Measurements from ENCODE around the gene WIZ. TPM values are rescaled to one million over a fixed set of nuclear protein-coding genes. Genes with fewer than 3 reads are reported as not detected.

The WIZ gene, protein sequence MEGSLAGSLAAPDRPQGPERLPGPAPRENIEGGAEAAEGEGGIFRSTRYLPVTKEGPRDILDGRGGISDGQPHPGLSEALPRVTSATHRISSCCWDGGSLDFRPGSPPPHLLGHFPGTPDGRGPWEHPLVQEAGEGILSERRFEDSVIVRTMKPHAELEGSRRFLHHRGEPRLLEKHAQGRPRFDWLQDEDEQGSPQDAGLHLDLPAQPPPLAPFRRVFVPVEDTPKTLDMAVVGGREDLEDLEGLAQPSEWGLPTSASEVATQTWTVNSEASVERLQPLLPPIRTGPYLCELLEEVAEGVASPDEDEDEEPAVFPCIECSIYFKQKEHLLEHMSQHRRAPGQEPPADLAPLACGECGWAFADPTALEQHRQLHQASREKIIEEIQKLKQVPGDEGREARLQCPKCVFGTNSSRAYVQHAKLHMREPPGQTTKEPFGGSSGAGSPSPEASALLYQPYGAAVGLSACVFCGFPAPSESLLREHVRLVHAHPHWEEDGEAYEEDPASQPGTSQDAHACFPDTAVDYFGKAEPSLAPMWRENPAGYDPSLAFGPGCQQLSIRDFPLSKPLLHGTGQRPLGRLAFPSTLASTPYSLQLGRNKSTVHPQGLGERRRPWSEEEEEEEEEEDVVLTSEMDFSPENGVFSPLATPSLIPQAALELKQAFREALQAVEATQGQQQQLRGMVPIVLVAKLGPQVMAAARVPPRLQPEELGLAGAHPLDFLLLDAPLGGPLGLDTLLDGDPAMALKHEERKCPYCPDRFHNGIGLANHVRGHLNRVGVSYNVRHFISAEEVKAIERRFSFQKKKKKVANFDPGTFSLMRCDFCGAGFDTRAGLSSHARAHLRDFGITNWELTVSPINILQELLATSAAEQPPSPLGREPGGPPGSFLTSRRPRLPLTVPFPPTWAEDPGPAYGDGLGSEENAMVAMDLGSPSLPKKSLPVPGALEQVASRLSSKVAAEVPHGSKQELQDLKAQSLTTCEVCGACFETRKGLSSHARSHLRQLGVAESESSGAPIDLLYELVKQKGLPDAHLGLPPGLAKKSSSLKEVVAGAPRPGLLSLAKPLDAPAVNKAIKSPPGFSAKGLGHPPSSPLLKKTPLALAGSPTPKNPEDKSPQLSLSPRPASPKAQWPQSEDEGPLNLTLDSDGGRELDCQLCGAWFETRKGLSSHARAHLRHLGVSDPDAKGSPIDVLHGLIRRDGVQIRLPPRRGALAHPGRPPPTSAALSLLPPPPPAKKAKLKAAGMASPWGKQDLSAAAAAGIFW (N-terminal part only)
- 5.1 to 10.6 TPM (median 7.5 TPM) in 3 replicates for polyA plus RNA-seq
- polyA plus RNA-seq (2011; ENCODE audit: low read depth): 3.6 TPM
- 7.4 and 17.0 TPM in 2 replicates for polyA plus RNA-seq (2011; cell fraction: cytosol; rRNA removed)
- polyA plus RNA-seq (2011; cell fraction: nucleus; rRNA removed): 16.5 and 25.6 TPM in 2 replicates
- polyA plus RNA-seq (2012; ENCODE audit: low replicate concordance): 10.4 and 22.6 TPM in 2 replicates
- polyA minus RNA-seq: 3.4 to 12.8 TPM (median 5.0 TPM) in 3 replicates
- 18.0 TPM for polyA minus RNA-seq (2011; cell fraction: cytosol; rRNA and poly(A)+ RNA removed)
- 12.1 TPM in 2 replicates for polyA minus RNA-seq (2011; cell fraction: nucleus; rRNA and poly(A)+ RNA removed)

DNA sequence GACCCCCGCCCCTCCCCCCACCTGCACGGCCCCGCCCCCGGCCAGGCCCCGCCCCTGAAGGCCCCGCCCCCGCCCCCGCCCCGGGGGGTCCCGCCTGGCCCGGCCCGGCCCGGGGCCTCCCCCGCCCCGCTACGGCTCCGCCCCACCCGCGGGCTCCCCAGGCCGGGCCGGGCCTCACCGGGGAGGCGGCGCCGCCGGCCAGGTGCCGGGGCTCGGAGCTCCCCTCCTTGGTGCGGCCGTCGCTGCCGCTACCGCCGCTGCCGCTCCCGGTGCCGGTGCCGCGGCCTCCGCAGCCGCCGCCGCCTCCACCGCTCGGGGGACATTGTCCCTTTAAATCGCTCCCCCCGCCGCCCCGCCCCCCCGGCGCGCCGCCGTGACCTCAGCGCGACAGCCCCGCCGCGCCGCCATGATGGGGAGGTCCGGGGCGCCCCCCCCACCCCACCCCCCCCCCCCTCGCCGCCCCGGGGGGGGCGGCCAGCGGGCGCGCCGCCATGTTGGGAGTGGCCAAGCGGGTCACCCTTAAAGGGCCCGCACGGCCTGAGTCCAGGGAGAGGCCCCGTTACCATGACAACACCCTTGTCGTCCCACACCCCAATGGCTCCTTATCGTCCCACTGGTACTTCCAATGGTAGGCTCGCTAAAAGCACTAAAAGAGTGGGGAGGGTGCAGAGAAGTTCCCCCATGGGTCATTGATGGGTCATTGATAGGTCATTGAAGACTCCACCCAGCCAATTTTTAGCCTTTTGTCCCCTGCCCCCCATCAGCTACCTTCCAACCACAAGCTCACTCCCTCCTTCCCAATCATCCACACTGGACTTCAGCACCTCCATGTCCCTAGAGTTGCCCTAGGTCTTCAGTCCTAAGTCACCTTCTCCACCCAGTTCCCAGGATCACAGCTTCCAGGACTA lies at the start of gene WIZ:
Gene WIZ, minus strand, starts transcription at position 337 of the 908 bp plus-strand sequence. CDS start 1,649 bp downstream, outside the sequence.
- H3K4me3 ChIP-seq (ENCODE audit: control insufficient read depth in 2 of 3, extremely low read depth in 1 of 3, insufficient read depth in 2 of 3, low read depth in 1 of 3, low read length in 3 of 3): peak within 1 kb of the TSS; percentile 54 to 56 (median 55)
- peak within 1 kb of the TSS; percentile 33 for H3K9ac ChIP-seq (ENCODE audit: control insufficient read depth, extremely low read depth, insufficient read depth, low read length)
- no peaks in the 10 kb centered on the region for H3K79me2 ChIP-seq (ENCODE audit: control insufficient read depth, insufficient read depth, low read length)
- dilution Hi-C loops (cut with MboI; ENCODE audit: extremely low pct_ligation_motif_present, low sequenced_read_pairs): no loop called here
- H2AFZ ChIP-seq (ENCODE audit: control insufficient read depth, low read length): peak within 1 kb of the TSS; percentile 81
- no peaks in the 10 kb centered on the region for H3K9me1 ChIP-seq (ENCODE audit: control insufficient read depth, extremely low read depth, insufficient read depth, low read length)
- peak within 1 kb of the TSS; percentile 73 for H3K4me2 ChIP-seq (ENCODE audit: control insufficient read depth, extremely low read depth, insufficient read depth, low read depth, low read length)
- H3K36me3 ChIP-seq (ENCODE audit: control insufficient read depth in 2 of 2, extremely low read depth in 1 of 2, insufficient read depth in 2 of 2, low read length in 2 of 2): no peaks in the 10 kb centered on the region
- FAIRE-seq (peak; percentile 78), DNase-seq (ENCODE audit: low read depth, low spot score) (no peak)
- H4K20me1 ChIP-seq (ENCODE audit: control insufficient read depth, extremely low read depth, insufficient read depth, low read length): no peaks in the 10 kb centered on the region
- peaks cover 3% of the 10 kb centered on the region for H3K4me1 ChIP-seq (ENCODE audit: control insufficient read depth, extremely low read depth, insufficient read depth, low read length)
- H3K27me3 ChIP-seq (ENCODE audit: control insufficient read depth, extremely low read depth, insufficient read depth, low read length): peaks cover 25% of the 10 kb centered on the region
- H3K27ac ChIP-seq (ENCODE audit: control insufficient read depth, insufficient read depth, low read length): no peak within 1 kb of the TSS
- no peak for TF ChIP-seq EZH2 (IDR thresholded peaks at IDR 0.05; ENCODE audit: low read length)
- TF ChIP-seq, protein P1, sequence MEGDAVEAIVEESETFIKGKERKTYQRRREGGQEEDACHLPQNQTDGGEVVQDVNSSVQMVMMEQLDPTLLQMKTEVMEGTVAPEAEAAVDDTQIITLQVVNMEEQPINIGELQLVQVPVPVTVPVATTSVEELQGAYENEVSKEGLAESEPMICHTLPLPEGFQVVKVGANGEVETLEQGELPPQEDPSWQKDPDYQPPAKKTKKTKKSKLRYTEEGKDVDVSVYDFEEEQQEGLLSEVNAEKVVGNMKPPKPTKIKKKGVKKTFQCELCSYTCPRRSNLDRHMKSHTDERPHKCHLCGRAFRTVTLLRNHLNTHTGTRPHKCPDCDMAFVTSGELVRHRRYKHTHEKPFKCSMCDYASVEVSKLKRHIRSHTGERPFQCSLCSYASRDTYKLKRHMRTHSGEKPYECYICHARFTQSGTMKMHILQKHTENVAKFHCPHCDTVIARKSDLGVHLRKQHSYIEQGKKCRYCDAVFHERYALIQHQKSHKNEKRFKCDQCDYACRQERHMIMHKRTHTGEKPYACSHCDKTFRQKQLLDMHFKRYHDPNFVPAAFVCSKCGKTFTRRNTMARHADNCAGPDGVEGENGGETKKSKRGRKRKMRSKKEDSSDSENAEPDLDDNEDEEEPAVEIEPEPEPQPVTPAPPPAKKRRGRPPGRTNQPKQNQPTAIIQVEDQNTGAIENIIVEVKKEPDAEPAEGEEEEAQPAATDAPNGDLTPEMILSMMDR (optimal IDR thresholded peaks at IDR 0.05 in 1 of 3, IDR thresholded peaks at IDR 0.05 in 1 of 3, conservative IDR thresholded peaks at IDR 0.05 in 1 of 3; ENCODE audit: extremely low read depth in 1 of 3, insufficient read depth in 2 of 3, low read length in 3 of 3): no peak
- H3K9me3 ChIP-seq (ENCODE audit: control insufficient read depth, low read depth, low read length): no peaks in the 10 kb centered on the region
